ENCODE measurements around the gene IRF7.
"Not testable (repeated sequence)": the region's sequence is repeated elsewhere in the genome, so short reads cannot be mapped to it uniquely, and the experiment has no call there.

Gene IRF7

DNA sequence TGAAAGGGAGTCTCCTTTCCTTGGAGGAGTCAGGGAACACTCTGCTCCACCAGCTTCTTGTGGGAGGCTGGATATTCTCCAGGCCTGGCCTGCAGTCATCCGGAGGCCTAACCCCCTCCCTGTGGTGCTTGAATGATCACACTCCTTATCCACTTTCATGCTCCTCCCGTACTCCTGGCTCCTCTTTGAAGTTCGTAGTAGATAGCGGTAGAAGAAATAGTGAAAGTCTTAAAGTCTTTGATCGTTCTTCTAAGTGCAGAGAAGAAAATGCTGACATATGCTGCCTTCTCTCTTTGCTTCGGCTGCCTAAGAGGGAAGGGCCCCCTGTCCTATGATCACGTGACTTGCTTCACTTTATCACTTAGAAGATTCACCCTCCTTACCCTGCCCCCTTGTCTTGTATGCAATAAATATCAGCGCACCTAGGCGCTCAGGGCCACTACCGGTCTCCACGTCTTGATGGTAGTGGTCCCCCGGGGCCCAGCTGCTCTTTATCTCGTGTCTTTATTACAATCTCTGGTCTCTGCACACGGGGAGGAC is 41.6 kb downstream of the IRF7 start:
- Mint-ChIP-seq H3K27ac (peak overlapping the region; percentile 41), H3K4me3 (peak overlapping the region; percentile 84), H3K4me1 (peaks cover 32% of the 10 kb centered on the region)
- not testable (repeated sequence) for H3K9me3 Mint-ChIP-seq, H3K36me3 Mint-ChIP-seq, H3K27me3 Mint-ChIP-seq

DNA sequence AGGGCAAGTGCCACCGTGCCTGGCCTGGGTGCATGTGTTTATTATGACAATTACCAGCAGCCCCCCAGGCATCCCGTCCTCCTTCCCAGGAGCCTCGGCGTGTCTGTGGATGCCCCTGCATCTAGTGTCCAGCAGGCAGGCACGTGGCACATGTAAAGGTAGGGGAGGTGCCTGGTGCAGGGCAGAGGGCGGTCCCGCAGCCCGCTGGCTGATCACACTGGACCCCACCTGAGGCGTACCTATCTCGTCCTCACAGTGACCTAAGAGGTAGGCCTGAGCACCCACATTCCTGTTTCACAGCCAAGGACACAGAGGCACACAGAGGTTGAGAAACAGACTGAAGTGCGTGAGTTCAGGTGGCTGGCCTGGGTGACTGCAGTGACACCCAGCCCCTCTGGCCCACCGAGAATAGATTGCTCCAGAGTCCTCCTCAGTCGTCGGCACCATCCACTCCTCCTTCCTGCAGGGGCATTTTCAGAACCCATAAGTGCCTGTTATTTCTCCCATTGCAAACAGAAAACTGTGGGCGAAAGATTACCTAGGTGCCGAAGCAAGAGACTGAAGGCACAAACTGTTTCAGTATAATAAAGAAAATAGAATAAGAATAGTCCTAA is 42.5 kb downstream of the IRF7 start:
- Mint-ChIP-seq H3K4me3 (no peak overlapping the region), H3K4me1 (peaks cover 24% of the 10 kb centered on the region), H3K9me3 (no peaks in the 10 kb centered on the region), H3K27me3 (no peaks in the 10 kb centered on the region), H3K36me3 (no peaks in the 10 kb centered on the region), H3K27ac (no peak overlapping the region)

GRCh38 chr11:571802-572185 is 44.0 kb downstream of the IRF7 start:
- H3K4me3 Mint-ChIP-seq: no peak overlapping the region

DNA sequence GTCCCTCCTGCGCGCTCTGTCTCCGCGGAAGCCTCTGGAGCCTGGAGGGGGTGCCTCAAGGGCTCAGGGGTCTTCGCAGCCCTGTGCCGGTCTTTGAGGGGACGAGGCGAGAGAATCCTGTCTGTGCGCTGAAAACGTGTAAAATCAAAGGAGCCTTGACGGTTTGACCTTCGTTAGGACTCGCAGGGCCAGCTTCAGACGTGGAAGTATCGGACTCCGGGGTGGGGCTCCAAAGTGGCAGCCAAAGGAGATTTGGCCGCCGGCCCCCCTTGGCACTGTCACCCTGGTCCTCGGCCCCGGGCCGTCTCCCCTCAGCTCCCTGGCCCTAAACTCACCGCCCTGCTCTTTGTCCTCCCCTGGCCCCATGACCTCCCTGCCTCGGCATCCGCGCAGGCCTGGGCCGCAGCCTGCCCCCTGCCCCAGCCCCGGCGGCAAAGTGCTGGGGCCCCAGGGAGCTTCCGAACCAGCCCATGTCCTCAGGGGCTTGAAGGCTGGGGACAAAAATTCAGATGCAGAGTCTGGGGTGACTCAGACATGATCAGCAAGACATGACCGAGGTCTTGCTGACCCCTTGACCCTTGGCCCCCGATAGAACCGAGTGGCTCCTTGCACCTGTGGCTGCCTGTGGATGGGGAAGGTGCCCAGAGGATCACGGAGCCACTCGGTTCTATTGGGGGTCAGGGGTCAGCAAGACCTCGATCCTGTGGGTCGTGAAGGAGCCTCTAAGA is 46.4 kb downstream of the IRF7 start:
- Mint-ChIP-seq H3K36me3 (no peaks in the 10 kb centered on the region), H3K4me3 (peak overlapping the region; percentile 67), H3K27ac (peak overlapping the region; percentile 23), H3K27me3 (no peaks in the 10 kb centered on the region), H3K4me1 (peaks cover 5% of the 10 kb centered on the region), H3K9me3 (no peaks in the 10 kb centered on the region)

More at GRCh38 chr11:571802-572185, 44.0 kb downstream of the IRF7 start:
- no peak overlapping the region for H3K27ac Mint-ChIP-seq
- H3K9me3 Mint-ChIP-seq: no peaks in the 10 kb centered on the region
- H3K27me3 Mint-ChIP-seq: no peaks in the 10 kb centered on the region
- H3K4me1 Mint-ChIP-seq: peaks cover 14% of the 10 kb centered on the region
- no peaks in the 10 kb centered on the region for H3K36me3 Mint-ChIP-seq

DNA sequence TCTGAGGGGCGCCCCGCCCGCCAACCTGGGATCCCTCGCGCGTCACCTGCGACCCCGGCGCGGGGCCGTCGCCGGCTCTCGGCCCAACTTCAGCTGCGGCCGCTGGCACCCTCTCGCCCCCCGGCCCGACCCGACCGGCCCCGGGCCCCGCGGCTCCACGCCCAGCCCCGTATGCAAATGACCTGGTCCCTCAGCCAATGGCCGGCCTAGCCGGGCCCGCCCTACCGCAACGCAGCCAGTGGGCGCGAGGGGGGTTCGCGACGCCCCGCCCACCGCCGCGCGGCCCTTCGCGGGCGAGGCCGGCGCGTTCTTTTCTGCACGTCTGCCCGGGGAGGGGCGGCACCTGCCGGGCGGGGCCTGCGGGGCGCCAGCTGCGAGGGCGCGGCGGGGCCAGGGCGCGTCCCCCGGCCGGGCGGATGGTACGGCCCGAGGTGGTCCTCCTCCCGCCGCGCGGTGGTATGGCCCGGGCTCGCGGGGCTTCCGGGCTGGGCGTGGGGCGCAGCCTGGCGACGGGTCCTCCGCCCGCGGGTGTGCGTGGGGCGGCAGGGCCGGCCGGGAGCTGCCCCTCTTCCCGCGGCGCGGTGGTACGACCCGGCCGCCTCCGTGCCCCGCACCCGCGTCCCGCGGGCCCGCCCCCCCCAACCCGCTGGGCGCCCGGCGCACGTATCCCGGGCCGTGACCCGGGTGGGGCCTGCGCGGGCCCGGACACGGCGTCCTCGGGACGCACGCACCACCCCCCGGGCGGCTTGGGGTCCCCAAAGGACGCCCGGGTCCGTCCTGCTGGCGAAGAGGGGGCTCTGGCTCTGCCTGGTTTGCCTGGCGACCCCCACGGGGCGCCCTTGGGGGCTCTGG is 47.2 kb downstream of the IRF7 start:
- Mint-ChIP-seq H3K4me1 (no peaks in the 10 kb centered on the region), H3K4me3 (peak overlapping the region; percentile 67), H3K27ac (peak overlapping the region; percentile 23), H3K9me3 (no peaks in the 10 kb centered on the region), H3K27me3 (no peaks in the 10 kb centered on the region), H3K36me3 (no peaks in the 10 kb centered on the region)

- Mint-ChIP-seq H3K9me3 (no peaks in the 10 kb centered on the region), H3K4me1 (no peaks in the 10 kb centered on the region), H3K4me3 (peak overlapping the region; percentile 62), H3K27ac (peak overlapping the region; percentile 23), H3K36me3 (no peaks in the 10 kb centered on the region), H3K27me3 (no peaks in the 10 kb centered on the region)
Measured at GRCh38 chr11:567629-568292, 48.0 kb downstream of the IRF7 start.

GRCh38 chr11:567011-567628 is 48.6 kb downstream of the IRF7 start:
- Mint-ChIP-seq H3K9me3 (no peaks in the 10 kb centered on the region), H3K27ac (no peak overlapping the region)

GRCh38 chr11:565921-566509 is 49.7 kb downstream of the IRF7 start:
- Mint-ChIP-seq H3K27me3 (no peaks in the 10 kb centered on the region), H3K4me3 (no peak overlapping the region), H3K36me3 (no peaks in the 10 kb centered on the region), H3K27ac (no peak overlapping the region), H3K4me1 (peaks cover 6% of the 10 kb centered on the region), H3K9me3 (no peaks in the 10 kb centered on the region)

More at GRCh38 chr11:567011-567628, 48.6 kb downstream of the IRF7 start:
- no peak overlapping the region for H3K4me3 Mint-ChIP-seq
- H3K36me3 Mint-ChIP-seq: no peaks in the 10 kb centered on the region
- H3K4me1 Mint-ChIP-seq: no peaks in the 10 kb centered on the region
- H3K27me3 Mint-ChIP-seq: no peaks in the 10 kb centered on the region

DNA sequence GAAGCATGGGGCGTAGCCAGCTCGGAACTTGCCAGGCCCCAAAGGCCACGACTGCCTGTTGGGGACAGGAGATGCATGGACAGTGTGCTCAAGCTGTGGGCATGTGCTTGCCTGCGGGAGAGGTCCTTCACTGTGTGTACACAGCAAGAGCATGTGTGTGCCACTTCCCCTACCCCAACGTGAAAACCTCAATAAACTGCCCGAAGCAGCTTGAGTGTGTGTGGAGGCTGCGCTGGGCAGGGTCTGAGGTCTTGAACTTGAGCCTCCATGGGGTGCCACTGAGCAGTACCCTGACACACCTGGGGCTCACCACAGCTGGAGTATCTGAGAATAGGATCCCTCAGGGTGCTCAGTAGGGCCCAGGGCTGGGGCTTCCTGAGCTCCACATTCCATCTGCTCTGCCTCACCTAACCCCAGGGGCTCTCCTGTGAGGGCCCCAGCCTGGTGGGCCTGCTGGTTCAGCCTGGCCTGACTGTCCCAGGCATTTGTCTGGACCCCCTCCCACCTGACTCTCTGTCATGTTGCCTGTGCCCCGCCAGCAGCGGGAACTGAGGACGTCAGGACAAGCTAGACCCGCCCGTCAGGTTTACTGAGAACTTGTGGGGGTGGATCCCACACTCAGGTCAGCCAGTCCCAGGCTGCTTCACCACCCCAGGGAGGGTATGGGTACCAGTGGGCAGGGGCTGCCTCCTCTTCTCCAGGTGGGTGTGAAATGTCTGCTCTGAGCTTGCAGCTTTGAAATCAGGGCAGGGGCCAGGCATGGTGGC is 51.8 kb downstream of the IRF7 start:
- no peak overlapping the region for H3K27ac Mint-ChIP-seq
- no peak overlapping the region for H3K4me3 Mint-ChIP-seq
- no peaks in the 10 kb centered on the region for H3K27me3 Mint-ChIP-seq

GRCh38 chr11:563066-563811 is 52.5 kb downstream of the IRF7 start:
- Mint-ChIP-seq H3K4me3 (no peak overlapping the region), H3K4me1 (peaks cover 17% of the 10 kb centered on the region), H3K36me3 (no peaks in the 10 kb centered on the region), H3K9me3 (no peaks in the 10 kb centered on the region), H3K27me3 (no peaks in the 10 kb centered on the region), H3K27ac (no peak overlapping the region)

More for the DNA sequence above, 51.8 kb downstream of the IRF7 start:
- no peaks in the 10 kb centered on the region for H3K36me3 Mint-ChIP-seq
- peaks cover 15% of the 10 kb centered on the region for H3K4me1 Mint-ChIP-seq
- no peaks in the 10 kb centered on the region for H3K9me3 Mint-ChIP-seq

All from activated naive CD4-positive, alpha-beta T cell treated with anti-CD3 and anti-CD28 coated beads, Interleukin-2, amount 50 U/mL, for 24 hours (primary cell).